ENCODE data around the gene NTNG2. TPM values are rescaled to one million over a fixed set of nuclear protein-coding genes. Genes with fewer than 3 reads are reported as not detected.
A peak's percentile ranks its signal among the peaks of the same experiment; 100 is the strongest.

The NTNG2 gene
- total RNA-seq, 1 donor: 2.4 TPM

DNA sequence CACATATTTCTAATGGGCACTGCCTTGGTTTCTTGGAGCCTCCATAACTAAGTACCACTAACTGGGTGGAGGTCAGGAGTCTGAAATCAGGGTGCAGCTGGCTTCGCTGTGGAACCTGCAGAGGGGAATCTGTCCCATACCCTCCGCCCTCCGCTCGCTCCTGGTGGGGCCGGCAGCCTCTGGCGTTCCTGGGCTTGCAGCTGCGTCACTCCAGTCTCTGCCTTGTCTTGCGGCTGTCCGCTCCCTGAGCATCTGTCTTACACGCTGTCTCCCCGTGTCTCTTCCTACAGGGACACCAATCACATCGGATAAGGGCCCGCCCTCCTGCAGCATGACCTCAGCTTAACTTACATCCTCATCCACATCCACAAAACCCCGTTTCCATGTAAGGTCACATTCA lies 45.4 kb downstream of the NTNG2 start:
- TF ChIP-seq, protein P1, sequence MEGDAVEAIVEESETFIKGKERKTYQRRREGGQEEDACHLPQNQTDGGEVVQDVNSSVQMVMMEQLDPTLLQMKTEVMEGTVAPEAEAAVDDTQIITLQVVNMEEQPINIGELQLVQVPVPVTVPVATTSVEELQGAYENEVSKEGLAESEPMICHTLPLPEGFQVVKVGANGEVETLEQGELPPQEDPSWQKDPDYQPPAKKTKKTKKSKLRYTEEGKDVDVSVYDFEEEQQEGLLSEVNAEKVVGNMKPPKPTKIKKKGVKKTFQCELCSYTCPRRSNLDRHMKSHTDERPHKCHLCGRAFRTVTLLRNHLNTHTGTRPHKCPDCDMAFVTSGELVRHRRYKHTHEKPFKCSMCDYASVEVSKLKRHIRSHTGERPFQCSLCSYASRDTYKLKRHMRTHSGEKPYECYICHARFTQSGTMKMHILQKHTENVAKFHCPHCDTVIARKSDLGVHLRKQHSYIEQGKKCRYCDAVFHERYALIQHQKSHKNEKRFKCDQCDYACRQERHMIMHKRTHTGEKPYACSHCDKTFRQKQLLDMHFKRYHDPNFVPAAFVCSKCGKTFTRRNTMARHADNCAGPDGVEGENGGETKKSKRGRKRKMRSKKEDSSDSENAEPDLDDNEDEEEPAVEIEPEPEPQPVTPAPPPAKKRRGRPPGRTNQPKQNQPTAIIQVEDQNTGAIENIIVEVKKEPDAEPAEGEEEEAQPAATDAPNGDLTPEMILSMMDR (IDR thresholded peaks at IDR 0.05; ENCODE audit: insufficient read depth, low read length): no peak
- no peak for DNase-seq (ENCODE audit: low read depth)

DNA sequence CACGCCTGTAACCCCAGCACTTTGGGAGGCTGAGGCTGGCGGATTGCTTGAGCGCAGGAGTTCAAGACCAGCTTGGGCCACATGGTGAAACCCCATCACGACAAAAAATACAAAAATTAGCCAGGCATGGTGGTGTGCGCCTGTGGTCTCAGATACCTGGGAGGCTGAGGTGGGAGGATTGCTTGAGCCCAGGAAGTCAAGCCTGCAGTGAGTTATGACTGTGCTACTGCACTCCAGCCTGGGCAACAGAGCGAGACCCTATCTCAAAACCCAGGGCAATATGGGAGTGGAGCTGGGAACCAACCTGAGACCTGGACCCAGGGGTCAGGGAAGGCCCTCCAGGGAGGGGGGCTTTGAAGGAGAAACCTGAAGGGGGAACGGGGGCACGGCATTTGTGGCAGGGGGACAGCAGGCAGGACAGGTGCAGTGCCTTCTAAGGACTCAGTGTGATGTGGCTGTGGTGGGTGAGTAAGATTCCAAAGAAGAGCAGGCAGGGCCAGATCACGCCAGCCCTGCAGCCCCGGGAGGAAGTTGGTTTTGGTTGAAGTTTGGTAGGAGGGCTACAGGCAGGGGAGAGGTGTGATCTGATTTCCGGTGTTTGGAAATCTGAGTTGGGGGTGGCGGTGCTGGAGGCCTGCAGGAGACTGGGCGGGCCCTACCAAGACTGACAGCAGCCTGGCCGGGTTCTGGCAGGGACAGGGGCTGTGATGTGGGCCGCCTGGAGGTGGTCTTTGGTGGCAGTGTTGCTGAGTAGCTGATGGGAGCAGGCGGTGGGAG lies 46.2 kb downstream of the NTNG2 start:
- H3K4me3 ChIP-seq (ENCODE audit: low read depth, low read length): no peak overlapping the region
- TF ChIP-seq, protein P1 (IDR thresholded peaks at IDR 0.05; ENCODE audit: insufficient read depth, low read length): no peak
- DNase-seq (ENCODE audit: low read depth): no peak

More for the DNA sequence above, 45.4 kb downstream of the NTNG2 start:
- H3K4me3 ChIP-seq (ENCODE audit: low read depth, low read length): no peak overlapping the region

DNA sequence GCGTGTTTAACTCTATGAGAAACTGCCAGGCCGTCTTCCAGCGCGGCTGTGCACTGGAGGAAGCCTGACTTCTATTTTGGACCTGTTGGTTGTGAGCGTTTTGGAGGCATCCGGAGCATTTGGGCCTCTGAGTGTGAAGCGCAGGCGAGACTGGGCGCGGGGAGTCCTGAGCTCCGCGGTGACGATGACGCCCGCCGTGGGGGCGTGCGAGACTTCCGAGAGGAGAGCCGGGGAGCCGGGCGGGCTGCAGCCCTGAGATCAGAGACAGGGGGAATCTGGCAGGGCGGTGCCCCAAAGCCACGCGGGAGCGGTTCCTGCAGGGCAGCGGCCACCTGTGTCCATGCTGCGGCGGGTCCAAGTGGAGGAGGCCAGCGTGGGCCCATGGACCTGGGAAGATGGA lies 47.4 kb downstream of the NTNG2 start:
- no peak for DNase-seq (ENCODE audit: low read depth)
- TF ChIP-seq, protein P1 (IDR thresholded peaks at IDR 0.05; ENCODE audit: insufficient read depth, low read length): no peak
- no peak overlapping the region for H3K4me3 ChIP-seq (ENCODE audit: low read depth, low read length)

DNA sequence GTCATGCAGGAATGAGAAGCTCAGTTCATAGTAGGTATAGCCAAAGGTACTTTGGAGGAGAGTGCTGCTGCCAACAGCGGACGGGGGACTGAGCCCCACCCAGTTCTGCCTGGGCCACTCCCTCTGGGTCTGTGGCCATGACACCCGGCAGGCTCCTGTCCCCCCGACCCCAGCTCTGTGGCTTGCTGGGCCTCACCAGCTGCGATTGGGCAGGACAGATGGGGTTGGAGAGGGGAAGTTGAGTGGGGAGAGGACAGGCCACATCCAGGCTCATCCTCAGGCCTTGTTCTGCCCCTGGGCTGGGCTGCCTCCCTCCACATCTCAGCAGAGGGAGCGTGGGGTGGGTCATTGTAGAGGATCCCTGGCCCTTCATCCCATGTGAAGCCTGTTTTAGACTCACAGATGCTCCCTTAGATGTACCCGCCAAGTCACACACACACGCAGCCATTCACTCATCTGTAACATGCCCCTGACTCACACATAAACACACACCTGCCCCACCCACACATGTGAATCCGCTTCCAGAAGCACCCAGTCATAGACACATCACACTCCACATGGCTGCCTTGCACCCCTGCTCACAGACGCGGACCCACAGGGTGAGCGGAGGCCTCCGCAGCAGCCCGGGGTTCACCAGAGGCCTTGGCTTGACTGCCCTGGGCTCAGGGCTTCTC lies 48.8 kb downstream of the NTNG2 start:
- peak; percentile 24 for DNase-seq (ENCODE audit: low read depth)
- TF ChIP-seq, protein P1 (IDR thresholded peaks at IDR 0.05; ENCODE audit: insufficient read depth, low read length): no peak
- no peak overlapping the region for H3K4me3 ChIP-seq (ENCODE audit: low read depth, low read length)

DNA sequence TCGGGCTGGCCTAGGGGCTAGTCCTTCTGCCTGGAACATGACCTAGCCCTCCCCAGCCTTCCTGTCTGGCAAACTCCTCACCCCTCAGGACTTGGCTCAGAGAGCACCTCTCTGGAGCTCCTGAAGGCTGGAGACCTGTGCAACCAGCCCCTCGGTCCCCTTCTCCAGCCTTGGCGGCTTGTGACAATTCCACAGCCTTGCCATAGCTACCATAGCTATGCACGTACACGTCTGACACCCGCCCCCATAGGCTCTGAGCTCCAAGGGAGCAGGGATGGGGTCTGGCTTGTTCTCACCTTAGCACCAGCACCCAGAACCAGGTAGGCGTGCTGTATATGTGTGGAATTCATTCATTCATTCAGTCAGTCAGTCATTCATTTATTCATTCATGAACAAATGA lies 49.7 kb downstream of the NTNG2 start:
- no peak overlapping the region for H3K4me3 ChIP-seq (ENCODE audit: low read depth, low read length)
- DNase-seq (ENCODE audit: low read depth): no peak
- TF ChIP-seq, protein P1 (IDR thresholded peaks at IDR 0.05; ENCODE audit: insufficient read depth, low read length): no peak

DNA sequence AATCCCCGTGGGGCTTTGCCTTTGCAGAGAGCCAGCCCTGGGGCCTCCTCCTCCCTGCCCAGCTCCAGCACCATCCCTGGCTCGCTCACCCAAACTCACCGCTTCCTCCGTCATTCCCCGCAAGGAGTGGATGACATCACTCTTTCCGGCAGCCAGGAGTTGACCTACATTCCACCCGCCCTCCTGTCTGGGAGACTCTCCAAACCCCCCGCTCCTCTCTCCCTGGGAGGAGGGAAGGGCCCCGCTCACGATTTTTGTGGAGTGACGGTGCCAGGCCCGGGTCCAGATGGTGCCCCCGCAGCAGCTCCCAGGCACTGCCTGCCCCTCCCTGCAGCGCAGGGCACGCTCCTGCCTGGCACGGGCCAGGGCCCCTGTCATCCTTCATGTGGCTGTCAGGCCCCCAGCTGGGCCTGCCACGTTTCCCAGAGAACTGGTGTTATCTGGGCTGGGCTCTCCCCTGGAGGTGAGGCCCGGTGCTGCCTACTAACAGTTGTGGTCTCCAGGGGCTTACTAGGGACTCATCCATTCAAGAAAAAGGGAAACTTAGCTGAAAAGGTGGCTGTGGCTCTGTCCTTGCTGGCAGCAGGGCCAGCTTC lies 52.3 kb downstream of the NTNG2 start:
- H3K4me3 ChIP-seq (ENCODE audit: low read depth, low read length): no peak overlapping the region
- TF ChIP-seq, protein P1 (IDR thresholded peaks at IDR 0.05; ENCODE audit: insufficient read depth, low read length): peak; percentile 35
- peak; percentile 89 for DNase-seq (ENCODE audit: low read depth)
